Measurements from ENCODE around the gene FOXA3.

DNA sequence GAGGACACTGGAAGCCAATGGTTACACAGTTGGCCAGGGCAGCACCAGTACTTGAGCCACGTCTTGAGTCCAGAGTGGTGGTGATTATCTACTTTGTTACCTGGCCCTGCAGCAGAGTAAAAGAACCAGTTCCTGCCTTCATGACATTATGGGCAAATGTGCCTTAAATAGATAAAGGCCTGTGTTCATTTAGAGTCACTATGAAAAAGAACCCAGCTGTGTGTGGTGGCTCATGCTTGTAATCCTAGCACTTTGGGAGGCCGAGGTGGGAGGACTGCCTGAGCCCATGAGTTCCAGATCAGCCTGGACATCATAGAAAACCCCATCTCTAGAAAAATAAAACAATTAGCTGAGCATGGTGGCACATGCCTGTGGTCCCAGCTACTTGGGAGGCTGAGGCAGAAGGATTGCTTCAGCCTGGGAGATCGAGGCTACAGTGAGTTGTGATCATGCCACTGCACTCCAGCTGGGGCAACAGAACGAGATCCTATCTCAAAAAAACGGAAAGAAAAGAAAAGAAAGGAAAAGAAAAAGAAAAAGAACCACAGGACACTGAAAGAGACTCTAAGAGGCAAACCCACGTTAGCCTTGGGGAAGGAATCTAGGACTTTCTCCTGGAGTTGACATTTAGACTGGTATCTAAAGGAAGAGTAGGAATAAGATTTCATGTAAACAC, 25.2 kb downstream of the FOXA3 start:
- TF ChIP-seq, protein P1, sequence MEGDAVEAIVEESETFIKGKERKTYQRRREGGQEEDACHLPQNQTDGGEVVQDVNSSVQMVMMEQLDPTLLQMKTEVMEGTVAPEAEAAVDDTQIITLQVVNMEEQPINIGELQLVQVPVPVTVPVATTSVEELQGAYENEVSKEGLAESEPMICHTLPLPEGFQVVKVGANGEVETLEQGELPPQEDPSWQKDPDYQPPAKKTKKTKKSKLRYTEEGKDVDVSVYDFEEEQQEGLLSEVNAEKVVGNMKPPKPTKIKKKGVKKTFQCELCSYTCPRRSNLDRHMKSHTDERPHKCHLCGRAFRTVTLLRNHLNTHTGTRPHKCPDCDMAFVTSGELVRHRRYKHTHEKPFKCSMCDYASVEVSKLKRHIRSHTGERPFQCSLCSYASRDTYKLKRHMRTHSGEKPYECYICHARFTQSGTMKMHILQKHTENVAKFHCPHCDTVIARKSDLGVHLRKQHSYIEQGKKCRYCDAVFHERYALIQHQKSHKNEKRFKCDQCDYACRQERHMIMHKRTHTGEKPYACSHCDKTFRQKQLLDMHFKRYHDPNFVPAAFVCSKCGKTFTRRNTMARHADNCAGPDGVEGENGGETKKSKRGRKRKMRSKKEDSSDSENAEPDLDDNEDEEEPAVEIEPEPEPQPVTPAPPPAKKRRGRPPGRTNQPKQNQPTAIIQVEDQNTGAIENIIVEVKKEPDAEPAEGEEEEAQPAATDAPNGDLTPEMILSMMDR (IDR thresholded peaks at IDR 0.05) = no peak
- TF ChIP-seq EP300 (IDR thresholded peaks at IDR 0.05) (no peak), POLR2A (IDR thresholded peaks at IDR 0.05; ENCODE audit: low read depth) (no peak)
